Retina (tissue), 1 donor: ENCODE data around the gene ADCY9.
"Not testable (repeated sequence)": the region's sequence is repeated elsewhere in the genome, so short reads cannot be mapped to it uniquely, and the experiment has no call there.

Experiments
- DNase-seq: peaks from one replicate; pipeline ENCODE4 v3.0.0-alpha.2; 2016

Gene ADCY9

DNA sequence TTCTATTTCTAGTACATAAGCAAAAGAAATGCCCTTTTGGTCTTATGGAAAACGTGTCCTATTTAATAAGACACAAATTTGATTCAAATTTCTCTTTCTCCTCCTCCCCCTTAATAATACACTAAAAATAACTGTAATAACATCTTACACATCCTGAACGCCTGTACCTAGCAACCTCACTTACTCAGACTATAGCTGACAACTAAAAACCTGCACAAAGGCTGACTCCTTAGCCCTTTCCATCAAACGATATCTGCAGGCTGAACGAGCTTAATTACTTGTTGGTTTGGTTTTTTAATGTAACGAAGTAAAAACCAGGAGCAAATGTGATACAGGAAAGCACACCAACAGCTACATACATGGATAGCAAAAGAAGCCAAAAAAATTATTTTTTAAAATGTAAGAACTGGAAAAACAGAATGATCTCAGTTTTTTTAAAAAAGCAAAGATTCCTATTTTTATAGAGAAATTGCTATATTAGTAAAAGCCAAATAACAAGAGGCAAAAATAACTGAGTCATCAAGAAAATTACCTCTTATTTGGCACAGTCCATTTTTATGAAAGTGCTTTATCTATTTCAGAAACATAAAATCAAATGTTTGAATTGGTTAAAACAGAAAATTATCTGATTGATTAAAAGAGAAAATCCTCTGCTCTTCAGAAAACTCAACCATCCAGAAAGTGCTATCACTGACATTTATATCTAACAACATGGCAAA lies 23.5 kb downstream of the ADCY9 start:
- DNase-seq = no peak

- no peak for DNase-seq
These were observed 24.8 kb downstream of the ADCY9 start for GRCh38 chr16:4091240-4092012.

DNA sequence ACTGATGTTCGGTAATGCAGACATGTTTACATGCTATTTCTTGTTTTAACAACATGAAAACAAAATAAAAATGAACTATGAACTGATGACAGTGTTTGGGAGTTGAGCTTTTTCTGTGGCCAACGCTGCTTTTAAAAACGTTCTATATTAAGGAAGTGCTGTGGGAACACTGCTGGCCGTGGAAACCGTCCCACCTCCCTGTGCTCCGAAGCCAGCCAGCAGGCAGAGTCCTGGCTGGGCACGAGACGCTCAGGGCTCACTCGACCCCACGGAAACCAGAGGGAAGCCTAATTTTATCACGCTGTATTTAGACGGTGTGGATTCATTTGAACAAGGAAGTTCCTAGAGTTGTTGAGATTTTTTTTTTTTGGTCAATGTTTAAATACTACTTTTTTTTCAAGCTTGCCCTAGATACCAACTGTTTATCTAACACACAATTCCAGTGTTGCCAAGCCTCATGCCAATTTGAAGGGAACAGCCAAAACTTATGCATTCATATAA lies 25.8 kb downstream of the ADCY9 start:
- no peak for DNase-seq

DNA sequence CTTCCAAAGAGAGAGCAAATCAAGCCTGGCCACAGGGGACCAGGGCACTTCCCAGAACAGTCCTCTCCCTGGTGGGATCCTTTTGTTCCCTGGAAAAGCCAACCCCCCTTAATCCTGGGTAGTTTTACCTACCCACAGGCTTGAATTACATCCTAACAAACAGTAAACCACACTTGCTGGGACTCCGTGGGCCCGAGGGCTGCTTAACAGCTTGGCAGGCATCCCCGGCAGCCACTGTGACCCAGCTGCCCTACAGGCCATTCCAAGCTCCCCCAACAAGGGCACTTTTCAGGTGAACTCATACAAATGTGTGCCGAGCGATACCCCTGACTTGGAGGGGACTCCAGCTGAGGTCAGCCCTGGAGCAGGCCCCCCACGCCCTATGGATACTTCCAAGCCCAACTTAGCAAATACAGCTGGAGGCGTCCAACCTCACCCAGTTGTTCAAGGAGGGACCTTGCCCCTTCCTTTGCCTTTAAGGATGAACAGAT lies 26.4 kb downstream of the ADCY9 start:
- DNase-seq = no peak

GRCh38 chr16:4089251-4089810 lies 26.9 kb downstream of the ADCY9 start:
- DNase-seq = no peak

DNA sequence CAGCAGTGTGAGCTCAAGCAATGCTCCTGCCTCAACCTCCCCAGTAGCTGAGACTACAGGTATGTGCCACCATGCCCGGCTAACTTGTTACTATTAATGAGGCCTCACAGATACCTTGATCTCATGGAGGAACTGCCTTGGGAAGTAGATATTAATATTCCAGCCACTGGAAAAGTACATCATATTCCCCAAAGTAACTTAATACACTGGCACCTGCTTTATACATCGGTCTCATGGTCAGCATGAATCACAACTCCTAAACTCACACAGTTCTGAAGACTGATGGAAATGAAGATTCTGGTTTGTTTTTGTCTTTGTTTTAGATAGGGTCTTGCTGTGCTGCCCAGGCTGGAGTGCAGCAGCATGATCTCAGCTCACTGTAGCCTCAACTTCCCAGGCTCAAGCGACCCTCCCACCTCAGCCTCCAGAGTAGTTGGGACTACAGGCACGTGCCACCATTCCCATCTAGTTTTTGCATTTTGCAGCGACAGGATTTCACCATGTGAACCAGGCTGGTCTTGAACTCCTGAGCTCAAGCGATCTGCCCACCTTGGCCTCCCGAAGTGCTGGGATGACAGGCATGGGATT lies 28.2 kb downstream of the ADCY9 start:
- no peak for DNase-seq

GRCh38 chr16:4087099-4087885 lies 28.9 kb downstream of the ADCY9 start:
- DNase-seq = no peak

DNA sequence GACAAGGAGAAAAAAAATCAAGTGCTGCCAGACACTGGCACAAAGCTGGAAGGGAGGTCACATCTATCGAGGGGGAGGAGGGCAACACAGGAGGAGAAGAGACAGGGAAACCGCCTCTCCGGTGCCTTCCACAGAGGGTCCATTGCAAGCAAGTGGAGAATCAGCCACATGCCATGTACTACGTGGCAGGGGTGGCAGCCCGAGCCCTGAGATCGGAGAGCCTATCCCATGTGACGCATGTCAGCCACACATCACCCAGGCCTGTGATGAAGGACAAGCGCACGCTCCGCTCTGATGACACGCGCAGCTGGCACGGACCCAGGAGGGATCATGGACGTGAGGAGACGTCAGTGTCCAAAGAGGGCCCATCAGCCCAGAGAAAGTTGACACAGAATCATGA lies 30.1 kb downstream of the ADCY9 start:
- DNase-seq = no peak

GRCh38 chr16:4085405-4085970 lies 30.8 kb downstream of the ADCY9 start:
- no peak for DNase-seq

DNA sequence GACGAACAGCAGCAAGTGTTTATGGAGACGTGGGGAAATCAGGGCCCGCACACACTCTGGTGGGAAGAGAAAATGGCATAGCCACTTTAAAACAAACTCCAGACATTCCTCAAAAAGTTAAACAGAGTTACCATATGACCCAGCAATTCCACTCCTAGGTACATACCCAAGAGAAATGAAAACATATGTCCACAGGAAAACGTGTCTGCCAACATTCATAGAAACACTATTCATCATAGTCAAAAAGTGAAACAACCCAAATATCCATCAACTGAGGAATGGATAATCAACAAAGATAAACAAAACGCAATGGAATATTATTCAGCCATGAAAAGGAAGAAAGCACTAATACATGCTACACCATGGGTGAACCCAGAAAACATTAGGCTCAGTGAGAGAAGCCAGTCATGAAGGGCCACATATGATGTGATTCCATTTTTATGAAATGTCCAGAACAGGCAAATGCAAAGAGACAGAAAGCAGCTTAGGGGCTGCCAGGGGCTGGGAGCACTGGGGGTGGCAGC lies 32.8 kb downstream of the ADCY9 start:
- DNase-seq = no peak

GRCh38 chr16:4082474-4083044 lies 33.7 kb downstream of the ADCY9 start:
- no peak for DNase-seq

DNA sequence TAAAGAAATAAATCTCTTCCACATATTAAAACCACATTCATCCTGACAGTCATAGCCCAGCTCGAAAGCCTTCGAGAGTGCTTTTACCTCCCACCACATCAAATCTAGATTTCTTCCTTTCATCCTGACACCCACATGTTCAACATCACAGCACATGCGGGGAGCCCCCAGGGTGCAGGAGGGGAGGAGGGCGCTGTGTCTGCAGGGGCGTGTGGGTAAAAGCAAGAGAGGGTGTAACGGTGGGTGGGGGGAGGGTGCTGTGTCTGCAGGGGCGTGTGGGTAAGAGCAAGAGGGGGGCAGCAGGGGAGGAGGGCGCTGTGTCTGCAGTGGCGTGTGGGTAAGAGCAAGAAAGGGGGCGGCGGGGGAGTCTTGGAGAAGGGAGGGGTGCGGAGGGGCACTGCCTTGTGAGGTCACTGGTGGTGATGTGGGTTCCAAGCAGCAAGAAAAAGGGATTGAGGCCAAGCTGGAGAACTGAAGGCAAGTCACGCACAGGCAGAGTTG lies 34.7 kb downstream of the ADCY9 start:
- DNase-seq = peak; percentile 26

GRCh38 chr16:4081047-4081446 lies 35.2 kb downstream of the ADCY9 start:
- peak; percentile 49 for DNase-seq

GRCh38 chr16:4077174-4077649 lies 39.0 kb downstream of the ADCY9 start:
- DNase-seq = no peak

DNA sequence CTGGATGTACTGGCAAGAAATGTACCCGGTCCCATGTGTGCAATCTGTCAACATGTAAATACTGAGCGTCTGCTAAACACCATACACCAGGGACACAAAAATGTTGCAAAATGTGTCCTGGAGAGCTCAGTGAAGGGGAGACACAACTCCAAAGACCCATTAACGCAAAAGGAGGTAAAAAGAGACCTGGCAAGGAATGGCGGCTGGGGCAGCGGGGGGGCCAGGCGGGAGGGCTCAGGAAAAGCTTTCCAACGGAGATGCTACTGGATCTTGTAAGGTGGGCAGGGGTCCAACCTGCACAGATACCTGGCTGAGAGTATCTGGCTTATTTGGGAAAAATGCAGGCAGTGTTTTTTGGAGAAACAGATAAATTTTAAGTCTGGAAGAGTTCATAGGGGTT lies 40.7 kb downstream of the ADCY9 start:
- no peak for DNase-seq

- not testable (repeated sequence) for DNase-seq
These were observed 43.1 kb downstream of the ADCY9 start for GRCh38 chr16:4073150-4073549.

- DNase-seq = no peak
These were observed 44.3 kb downstream of the ADCY9 start for GRCh38 chr16:4071686-4072561.

GRCh38 chr16:4070936-4071335 lies 45.3 kb downstream of the ADCY9 start:
- no peak for DNase-seq

GRCh38 chr16:4067262-4068001 lies 48.8 kb downstream of the ADCY9 start:
- DNase-seq = no peak
